Trophoblast cell (in vitro differentiated cells and primary cell): Measurements from ENCODE around the gene CACNA1B.

ENCODE experiments used
- DNase-seq, 2 donors: peaks; one replicate each; pipeline ENCODE4 v3.0.0-alpha.2; 2016
- H2AFZ ChIP-seq: 2 replicates; pipeline ENCODE4 v1.6.1; 2013; ENCODE audit warnings: low read length, moderate library complexity, mild to moderate bottlenecking; ENCODE audit not compliant: insufficient read depth, poor library complexity
- H2AK5ac ChIP-seq: 2 replicates; pipeline ENCODE4 v1.6.1; 2013; ENCODE audit warnings: mild to moderate bottlenecking, low read length
- H2BK120ac ChIP-seq: 2 replicates; pipeline ENCODE4 v1.6.1; 2013; ENCODE audit warnings: low read length, mild to moderate bottlenecking, moderate library complexity; ENCODE audit not compliant: insufficient read depth, poor library complexity
- H2BK12ac ChIP-seq: 2 replicates; pipeline ENCODE4 v1.6.1; 2013; ENCODE audit warnings: mild to moderate bottlenecking, low read length, moderate library complexity
- H2BK5ac ChIP-seq: 2 replicates; pipeline ENCODE4 v1.6.1; 2013; ENCODE audit warnings: low read length, low read depth, moderate library complexity, mild to moderate bottlenecking; ENCODE audit not compliant: poor library complexity
- H3K14ac ChIP-seq: 2 replicates; pipeline ENCODE4 v1.6.1; 2013; ENCODE audit warnings: mild to moderate bottlenecking, low read length
- H3K18ac ChIP-seq: 2 replicates; pipeline ENCODE4 v1.6.1; 2013; ENCODE audit warnings: mild to moderate bottlenecking, low read length
- H3K23ac ChIP-seq: 2 replicates; pipeline ENCODE4 v1.6.1; 2013; ENCODE audit warnings: low read length
- H3K27ac ChIP-seq: 2 replicates; pipeline ENCODE4 v1.5.1; 2013; ENCODE audit warnings: low read depth, mild to moderate bottlenecking, inconsistent platforms, low read length, moderate library complexity
- H3K27me3 ChIP-seq: 2 replicates; pipeline ENCODE4 v1.6.1; 2013; ENCODE audit warnings: inconsistent platforms, mild to moderate bottlenecking, low read length, moderate library complexity; ENCODE audit not compliant: insufficient read depth
- H3K36me3 ChIP-seq, 2 experiments: 1 replicate in 1 of 2; 2 replicates in 1 of 2; pipeline ENCODE4 v1.6.1; 2013; ENCODE audit warnings: low read length in 2 of 2, mild to moderate bottlenecking in 2 of 2, moderate library complexity in 1 of 2; ENCODE audit not compliant: insufficient read depth in 2 of 2, control insufficient read depth in 1 of 2
- H3K4ac ChIP-seq: 2 replicates; pipeline ENCODE4 v1.6.1; 2013; ENCODE audit warnings: low read depth, mild to moderate bottlenecking, low read length, moderate library complexity
- H3K4me1 ChIP-seq, 2 experiments: 1 replicate in 1 of 2; 2 replicates in 1 of 2; pipeline ENCODE4 v1.6.1; 2013; ENCODE audit warnings: low read length in 2 of 2, mild to moderate bottlenecking in 2 of 2, moderate library complexity in 1 of 2; ENCODE audit not compliant: insufficient read depth in 2 of 2, control insufficient read depth in 1 of 2
- H3K4me2 ChIP-seq: 2 replicates; pipeline ENCODE4 v1.6.1; 2013; ENCODE audit warnings: inconsistent platforms, mild to moderate bottlenecking, low read length, moderate library complexity
- H3K4me3 ChIP-seq: 2 replicates; pipeline ENCODE4 v1.5.1; 2013; ENCODE audit warnings: mild to moderate bottlenecking, low read depth, low read length, inconsistent platforms
- H3K79me1 ChIP-seq: one replicate; pipeline ENCODE4 v1.6.1; 2013; ENCODE audit warnings: low read length
- H3K79me2 ChIP-seq: 2 replicates; pipeline ENCODE4 v1.6.1; 2013; ENCODE audit warnings: low read length, mild to moderate bottlenecking; ENCODE audit not compliant: control insufficient read depth, insufficient read depth, poor library complexity
- H3K9ac ChIP-seq: 2 replicates; pipeline ENCODE4 v1.6.1; 2013; ENCODE audit warnings: mild to moderate bottlenecking, low read length
- H3K9me3 ChIP-seq: 2 replicates; pipeline ENCODE4 v1.6.1; 2013; ENCODE audit warnings: low read depth, mild to moderate bottlenecking, control low read depth, inconsistent platforms, low read length; ENCODE audit not compliant: insufficient read depth
- H4K12ac ChIP-seq: 2 replicates; pipeline ENCODE4 v1.6.1; 2013; ENCODE audit warnings: low read depth, mild to moderate bottlenecking, low read length, moderate library complexity
- H4K8ac ChIP-seq: 2 replicates; pipeline ENCODE4 v1.6.1; 2013; ENCODE audit warnings: low read depth, mild to moderate bottlenecking, low read length, moderate library complexity
- H4K91ac ChIP-seq: one replicate; pipeline ENCODE4 v1.6.1; 2013; ENCODE audit warnings: low read depth, mild to moderate bottlenecking, low read length, moderate library complexity
- WGBS: extraction: QIAGEN DNeasy Blood & Tissue Kit; methylation state at CpG from one replicate; pipeline ENCODE4 v1.1.7; 2013; ENCODE audit warnings: missing lambda C conversion rate; ENCODE audit not compliant: insufficient read length, insufficient coverage; ENCODE audit errors: extremely low coverage; 5-methylcytosine and 5-hydroxymethylcytosine counted together

The CACNA1B gene

DNA sequence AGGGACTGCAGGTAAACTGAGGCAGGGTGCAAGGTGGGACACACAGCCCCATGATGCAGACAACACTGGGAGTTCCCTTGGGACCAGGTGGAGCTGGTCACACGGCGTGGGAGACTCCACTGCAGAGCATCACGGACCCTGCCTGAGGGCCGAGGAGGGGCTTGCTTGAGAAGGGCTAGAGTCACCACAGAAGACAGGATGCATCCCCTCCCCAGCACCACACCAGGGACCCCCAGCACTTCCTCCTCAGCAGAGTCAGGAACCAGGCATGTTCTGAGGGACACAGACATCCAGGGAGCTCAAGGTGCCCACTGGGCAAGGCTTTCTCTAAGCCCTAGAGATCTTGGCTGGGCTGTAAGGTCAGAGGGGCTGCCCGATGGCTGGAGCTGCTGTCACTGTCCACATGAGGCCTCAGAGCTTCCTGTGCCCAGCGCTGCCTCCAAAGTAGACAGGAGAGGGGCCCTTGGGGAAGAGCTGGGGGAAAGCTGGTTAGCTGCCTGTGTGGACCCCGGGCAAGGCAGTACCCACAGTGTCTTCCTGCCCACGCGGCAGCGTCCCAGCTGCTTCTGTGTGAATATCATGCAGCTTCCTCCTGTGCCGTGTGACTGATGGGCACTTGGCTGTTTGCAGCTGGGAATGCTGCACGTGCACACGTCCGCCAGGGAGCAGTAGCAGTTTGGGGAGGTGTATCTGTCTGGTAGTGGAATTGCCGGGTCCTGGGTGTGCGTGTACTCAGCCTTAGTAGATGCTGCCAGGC lies 176.6 kb downstream of the CACNA1B start:
- Histone ChIP-seq H3K27me3 (no peaks in the 10 kb centered on the region), H3K36me3 (no peaks in the 10 kb centered on the region), H2AK5ac (no peak overlapping the region), H3K9me3 (peaks cover 40% of the 10 kb centered on the region), H4K12ac (no peak overlapping the region), H2BK12ac (no peak overlapping the region), H2AFZ (no peak overlapping the region), H4K8ac (no peak overlapping the region), H4K91ac (no peak overlapping the region), H3K27ac (no peak overlapping the region), H3K23ac (no peak overlapping the region), H3K79me2 (no peaks in the 10 kb centered on the region), H3K9ac (no peak overlapping the region), H3K4me3 (no peak overlapping the region), H3K14ac (no peak overlapping the region), H3K4me2 (no peak overlapping the region), H3K79me1 (no peaks in the 10 kb centered on the region), H2BK120ac (no peak overlapping the region), H2BK5ac (no peak overlapping the region), H3K4me1 (peaks cover 0 to 3% of the 10 kb centered on the region in 2 experiments), H3K18ac (no peak overlapping the region), H3K4ac (no peak overlapping the region)
- no CpG with 5 or more reads among the region's 16 CpGs for WGBS
- no peak for DNase-seq

DNA sequence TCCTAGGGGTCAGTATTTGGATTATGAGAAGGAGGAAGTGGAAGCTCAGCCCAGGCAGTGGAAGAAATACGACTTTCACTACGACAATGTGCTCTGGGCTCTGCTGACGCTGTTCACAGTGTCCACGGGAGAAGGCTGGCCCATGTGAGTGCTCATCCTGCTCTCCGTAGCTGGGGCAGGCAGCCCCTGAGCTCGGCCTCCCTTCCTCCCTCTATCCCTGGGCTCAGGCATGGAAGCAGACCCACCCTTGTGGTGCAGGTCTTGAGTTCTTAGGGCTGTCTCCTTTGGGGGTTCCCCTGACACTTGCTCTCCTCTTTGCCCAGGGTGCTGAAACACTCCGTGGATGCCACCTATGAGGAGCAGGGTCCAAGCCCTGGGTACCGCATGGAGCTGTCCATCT lies 180.1 kb downstream of the CACNA1B start:
- Histone ChIP-seq H3K9me3 (peaks cover 41% of the 10 kb centered on the region), H4K8ac (no peak overlapping the region), H3K4me2 (no peak overlapping the region), H3K23ac (no peak overlapping the region), H3K79me2 (no peaks in the 10 kb centered on the region), H4K12ac (no peak overlapping the region), H3K79me1 (no peaks in the 10 kb centered on the region), H3K14ac (no peak overlapping the region), H3K27ac (no peak overlapping the region), H2BK12ac (no peak overlapping the region), H2BK5ac (no peak overlapping the region), H3K18ac (no peak overlapping the region), H3K36me3 (no peaks in the 10 kb centered on the region), H3K4me3 (no peak overlapping the region), H4K91ac (no peak overlapping the region), H2BK120ac (no peak overlapping the region), H2AK5ac (no peak overlapping the region), H3K4ac (no peak overlapping the region), H3K27me3 (no peaks in the 10 kb centered on the region), H3K4me1 (no peaks in the 10 kb centered on the region), H3K9ac (no peak overlapping the region), H2AFZ (no peak overlapping the region)
- DNase-seq = no peak
- no CpG with 5 or more reads among the region's 8 CpGs for WGBS

DNA sequence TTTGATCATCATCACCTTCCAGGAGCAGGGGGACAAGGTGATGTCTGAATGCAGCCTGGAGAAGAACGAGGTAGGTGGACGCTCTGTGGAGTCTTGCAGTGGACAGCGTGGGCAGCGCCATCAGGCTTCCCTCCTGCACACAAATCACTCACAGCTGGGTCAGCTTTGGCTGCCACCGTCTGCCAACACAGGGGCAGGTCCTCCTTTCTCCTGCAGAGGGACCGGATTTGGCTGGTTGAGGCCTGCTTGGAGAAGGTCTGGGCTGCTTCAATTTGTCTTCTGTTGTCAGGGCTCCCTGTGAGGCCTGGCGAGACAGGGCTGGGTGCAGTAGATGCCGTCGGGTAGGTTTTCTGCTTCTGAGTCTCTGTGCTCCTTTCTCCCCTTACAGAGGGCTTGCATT lies 180.6 kb downstream of the CACNA1B start:
- DNase-seq = no peak
- Histone ChIP-seq H3K14ac (no peak overlapping the region), H3K4ac (no peak overlapping the region), H3K4me3 (peak overlapping the region; percentile 4), H3K9ac (no peak overlapping the region), H3K4me2 (no peak overlapping the region), H3K36me3 (no peaks in the 10 kb centered on the region), H3K4me1 (no peaks in the 10 kb centered on the region), H3K27ac (no peak overlapping the region), H4K8ac (no peak overlapping the region), H2AFZ (no peak overlapping the region), H3K27me3 (no peaks in the 10 kb centered on the region), H2BK5ac (no peak overlapping the region), H2BK12ac (no peak overlapping the region), H4K12ac (no peak overlapping the region), H4K91ac (no peak overlapping the region), H3K79me2 (no peaks in the 10 kb centered on the region), H2AK5ac (no peak overlapping the region), H3K18ac (no peak overlapping the region), H2BK120ac (no peak overlapping the region), H3K23ac (no peak overlapping the region), H3K79me1 (no peaks in the 10 kb centered on the region), H3K9me3 (peaks cover 38% of the 10 kb centered on the region)
- no CpG with 5 or more reads among the region's 9 CpGs for WGBS

DNA sequence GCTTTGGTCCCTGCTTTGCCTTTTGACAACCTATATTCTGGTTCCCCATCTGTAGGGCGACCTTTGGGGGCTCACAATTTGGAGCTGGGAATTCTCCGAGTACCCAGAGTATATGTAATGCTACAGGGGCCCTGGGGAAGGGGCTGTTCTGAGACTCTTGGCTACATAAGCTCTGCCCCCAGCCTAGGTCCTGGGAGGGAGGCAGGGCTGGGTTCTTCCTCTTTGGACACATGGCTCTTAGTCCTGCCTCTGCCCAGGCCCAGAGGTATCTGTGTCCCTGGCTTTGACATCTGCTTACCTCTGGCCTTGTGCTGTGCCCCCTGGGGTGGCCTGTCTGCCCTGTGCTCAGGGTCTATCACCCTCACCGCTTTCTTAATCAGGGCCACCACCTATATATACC lies 181.6 kb downstream of the CACNA1B start:
- no peak overlapping the region for H3K23ac ChIP-seq
- no peak overlapping the region for H3K27ac ChIP-seq
- no peak overlapping the region for H2BK120ac ChIP-seq
- no peak overlapping the region for H3K4me3 ChIP-seq
- H4K12ac ChIP-seq = no peak overlapping the region
- H3K14ac ChIP-seq = no peak overlapping the region
- no peak overlapping the region for H2AK5ac ChIP-seq
- no peak for DNase-seq
- no peak overlapping the region for H3K4ac ChIP-seq
- H2BK12ac ChIP-seq = no peak overlapping the region
- no peaks in the 10 kb centered on the region for H3K4me1 ChIP-seq
- no peaks in the 10 kb centered on the region for H3K27me3 ChIP-seq
- no peak overlapping the region for H3K9ac ChIP-seq
- WGBS = no CpG with 5 or more reads among the region's 3 CpGs
- H3K4me2 ChIP-seq = no peak overlapping the region
- H3K79me2 ChIP-seq = no peaks in the 10 kb centered on the region
- no peaks in the 10 kb centered on the region for H3K79me1 ChIP-seq
- H2BK5ac ChIP-seq = no peak overlapping the region
- H2AFZ ChIP-seq = no peak overlapping the region
- no peak overlapping the region for H4K91ac ChIP-seq
- H3K36me3 ChIP-seq = no peaks in the 10 kb centered on the region
- peaks cover 34% of the 10 kb centered on the region for H3K9me3 ChIP-seq
- H4K8ac ChIP-seq = no peak overlapping the region
- no peak overlapping the region for H3K18ac ChIP-seq
